ENCODE measurements around the gene MOSPD3.

Gene MOSPD3

GRCh38 chr7:100578246-100579183 lies 33.8 kb upstream of the MOSPD3 start:
- Histone ChIP-seq H3K4me3 (replicated peaks; ENCODE audit: insufficient read depth, low read length) (no peak overlapping the region), H3K27me3 (ENCODE audit: insufficient read depth, poor library complexity, severe bottlenecking) (no peaks in the 10 kb centered on the region), H3K27ac (replicated peaks) (no peak overlapping the region)
- DNase-seq (ENCODE audit: low read depth in 1 of 2, low spot score in 1 of 2), result no peak
- no peak for TF ChIP-seq GABPA (IDR thresholded peaks at IDR 0.05; ENCODE audit: low read depth)
- no peak for TF ChIP-seq POLR2AphosphoS5 (IDR thresholded peaks at IDR 0.05; ENCODE audit: low read depth)
- TF ChIP-seq, protein P1, sequence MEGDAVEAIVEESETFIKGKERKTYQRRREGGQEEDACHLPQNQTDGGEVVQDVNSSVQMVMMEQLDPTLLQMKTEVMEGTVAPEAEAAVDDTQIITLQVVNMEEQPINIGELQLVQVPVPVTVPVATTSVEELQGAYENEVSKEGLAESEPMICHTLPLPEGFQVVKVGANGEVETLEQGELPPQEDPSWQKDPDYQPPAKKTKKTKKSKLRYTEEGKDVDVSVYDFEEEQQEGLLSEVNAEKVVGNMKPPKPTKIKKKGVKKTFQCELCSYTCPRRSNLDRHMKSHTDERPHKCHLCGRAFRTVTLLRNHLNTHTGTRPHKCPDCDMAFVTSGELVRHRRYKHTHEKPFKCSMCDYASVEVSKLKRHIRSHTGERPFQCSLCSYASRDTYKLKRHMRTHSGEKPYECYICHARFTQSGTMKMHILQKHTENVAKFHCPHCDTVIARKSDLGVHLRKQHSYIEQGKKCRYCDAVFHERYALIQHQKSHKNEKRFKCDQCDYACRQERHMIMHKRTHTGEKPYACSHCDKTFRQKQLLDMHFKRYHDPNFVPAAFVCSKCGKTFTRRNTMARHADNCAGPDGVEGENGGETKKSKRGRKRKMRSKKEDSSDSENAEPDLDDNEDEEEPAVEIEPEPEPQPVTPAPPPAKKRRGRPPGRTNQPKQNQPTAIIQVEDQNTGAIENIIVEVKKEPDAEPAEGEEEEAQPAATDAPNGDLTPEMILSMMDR (IDR thresholded peaks at IDR 0.05; ENCODE audit: insufficient read depth, low read length), result no peak
- TF ChIP-seq SPI1 (IDR thresholded peaks at IDR 0.05; ENCODE audit: borderline replicate concordance, low read depth), result no peak
- TF ChIP-seq, protein P2, sequence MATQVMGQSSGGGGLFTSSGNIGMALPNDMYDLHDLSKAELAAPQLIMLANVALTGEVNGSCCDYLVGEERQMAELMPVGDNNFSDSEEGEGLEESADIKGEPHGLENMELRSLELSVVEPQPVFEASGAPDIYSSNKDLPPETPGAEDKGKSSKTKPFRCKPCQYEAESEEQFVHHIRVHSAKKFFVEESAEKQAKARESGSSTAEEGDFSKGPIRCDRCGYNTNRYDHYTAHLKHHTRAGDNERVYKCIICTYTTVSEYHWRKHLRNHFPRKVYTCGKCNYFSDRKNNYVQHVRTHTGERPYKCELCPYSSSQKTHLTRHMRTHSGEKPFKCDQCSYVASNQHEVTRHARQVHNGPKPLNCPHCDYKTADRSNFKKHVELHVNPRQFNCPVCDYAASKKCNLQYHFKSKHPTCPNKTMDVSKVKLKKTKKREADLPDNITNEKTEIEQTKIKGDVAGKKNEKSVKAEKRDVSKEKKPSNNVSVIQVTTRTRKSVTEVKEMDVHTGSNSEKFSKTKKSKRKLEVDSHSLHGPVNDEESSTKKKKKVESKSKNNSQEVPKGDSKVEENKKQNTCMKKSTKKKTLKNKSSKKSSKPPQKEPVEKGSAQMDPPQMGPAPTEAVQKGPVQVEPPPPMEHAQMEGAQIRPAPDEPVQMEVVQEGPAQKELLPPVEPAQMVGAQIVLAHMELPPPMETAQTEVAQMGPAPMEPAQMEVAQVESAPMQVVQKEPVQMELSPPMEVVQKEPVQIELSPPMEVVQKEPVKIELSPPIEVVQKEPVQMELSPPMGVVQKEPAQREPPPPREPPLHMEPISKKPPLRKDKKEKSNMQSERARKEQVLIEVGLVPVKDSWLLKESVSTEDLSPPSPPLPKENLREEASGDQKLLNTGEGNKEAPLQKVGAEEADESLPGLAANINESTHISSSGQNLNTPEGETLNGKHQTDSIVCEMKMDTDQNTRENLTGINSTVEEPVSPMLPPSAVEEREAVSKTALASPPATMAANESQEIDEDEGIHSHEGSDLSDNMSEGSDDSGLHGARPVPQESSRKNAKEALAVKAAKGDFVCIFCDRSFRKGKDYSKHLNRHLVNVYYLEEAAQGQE (IDR thresholded peaks at IDR 0.05; ENCODE audit: insufficient replicate concordance, low read depth), result no peak

GRCh38 chr7:100580466-100581283 lies 31.7 kb upstream of the MOSPD3 start:
- no peak overlapping the region; the same call in 1 of the 2 replicates for H3K27ac ChIP-seq (replicated peaks)
- no peak overlapping the region for H3K4me3 ChIP-seq (replicated peaks; ENCODE audit: insufficient read depth, low read length)
- H3K27me3 ChIP-seq (ENCODE audit: insufficient read depth, poor library complexity, severe bottlenecking), result no peaks in the 10 kb centered on the region
- no peak for DNase-seq (ENCODE audit: low read depth in 1 of 2, low spot score in 1 of 2)
- TF ChIP-seq, protein P2 (IDR thresholded peaks at IDR 0.05; ENCODE audit: insufficient replicate concordance, low read depth), result no peak
- TF ChIP-seq SPI1 (IDR thresholded peaks at IDR 0.05; ENCODE audit: borderline replicate concordance, low read depth) (no peak), GABPA (IDR thresholded peaks at IDR 0.05; ENCODE audit: low read depth) (no peak)
- TF ChIP-seq, protein P1 (IDR thresholded peaks at IDR 0.05; ENCODE audit: insufficient read depth, low read length), result no peak

DNA sequence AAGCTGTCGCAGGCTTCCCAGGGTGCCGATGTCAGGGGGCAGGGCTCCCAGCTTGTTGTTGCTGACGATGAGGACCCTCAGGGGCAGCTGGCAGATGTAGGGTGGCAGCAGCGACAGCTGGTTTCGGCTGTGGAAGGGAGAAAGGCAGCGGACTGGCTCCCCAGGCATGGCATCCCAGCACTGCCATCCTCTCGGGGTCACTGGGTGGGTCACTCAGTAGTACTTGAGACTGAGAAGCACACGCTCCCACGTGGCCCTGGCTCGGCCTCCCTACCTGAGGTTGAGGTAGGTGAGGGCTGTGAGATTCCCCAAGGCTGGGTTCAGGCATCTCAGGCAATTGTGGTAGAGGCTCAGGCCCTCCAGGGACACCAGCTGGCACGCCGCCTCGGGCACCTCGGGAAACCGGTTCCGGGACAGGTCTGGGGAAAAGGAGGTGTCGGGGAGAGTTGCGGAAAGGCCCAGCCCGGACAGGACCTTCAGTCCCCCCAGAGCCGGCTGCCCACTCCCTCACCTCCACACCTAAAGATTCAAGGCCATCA lies 30.2 kb upstream of the MOSPD3 start:
- TF ChIP-seq POLR2AphosphoS5 (IDR thresholded peaks at IDR 0.05; ENCODE audit: low read depth) (no peak), SPI1 (IDR thresholded peaks at IDR 0.05; ENCODE audit: borderline replicate concordance, low read depth) (no peak), GABPA (IDR thresholded peaks at IDR 0.05; ENCODE audit: low read depth) (no peak)
- TF ChIP-seq, protein P1 (IDR thresholded peaks at IDR 0.05; ENCODE audit: insufficient read depth, low read length), result no peak
- TF ChIP-seq, protein P2 (IDR thresholded peaks at IDR 0.05; ENCODE audit: insufficient replicate concordance, low read depth), result no peak
- Histone ChIP-seq H3K27ac (replicated peaks) (peak overlapping the region; percentile 94), H3K27me3 (ENCODE audit: insufficient read depth, poor library complexity, severe bottlenecking) (no peaks in the 10 kb centered on the region), H3K4me3 (replicated peaks; ENCODE audit: insufficient read depth, low read length) (no peak overlapping the region)
- no peak for DNase-seq (ENCODE audit: low read depth in 1 of 2, low spot score in 1 of 2)
